LoVo (cell line): ENCODE measurements around the gene ERI3.

Source experiments
- DNase-seq: peaks from one replicate; pipeline ENCODE4 v3.0.0-alpha.2; 2016; ENCODE audit warnings: low spot score

ERI3 gene

DNA sequence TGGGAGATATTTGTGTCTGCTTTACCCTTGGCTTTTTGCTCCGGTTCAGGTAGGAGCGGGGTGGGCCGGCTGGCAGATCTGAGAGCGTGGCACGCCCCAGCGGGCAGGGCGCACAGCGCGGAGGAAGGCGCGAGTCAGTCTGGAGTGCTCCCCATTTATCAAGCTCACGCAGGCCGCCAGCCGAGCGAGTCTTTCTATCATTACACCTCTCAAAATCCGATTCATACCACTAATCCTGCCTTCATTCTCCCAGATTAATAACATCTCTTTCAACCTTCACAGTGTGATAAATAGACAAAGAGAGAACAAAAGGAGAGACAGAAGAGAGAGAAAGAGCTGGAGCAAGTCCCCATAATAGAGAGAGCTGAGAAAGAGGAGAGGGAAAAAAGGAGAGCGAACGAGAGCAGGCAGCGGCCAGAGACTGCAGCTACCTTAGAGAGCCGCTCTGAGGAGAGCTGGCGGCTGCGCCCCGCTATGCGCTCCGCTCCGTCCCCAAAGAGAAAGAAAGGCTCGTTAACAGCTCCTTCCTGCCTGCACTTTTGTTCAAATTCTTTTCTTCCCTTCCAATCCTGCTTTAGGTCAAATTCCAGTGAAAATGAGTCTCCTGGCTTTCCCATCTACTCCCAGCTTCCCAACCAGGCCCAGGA lies 93.8 kb downstream of the ERI3 start:
- DNase-seq = no peak

DNA sequence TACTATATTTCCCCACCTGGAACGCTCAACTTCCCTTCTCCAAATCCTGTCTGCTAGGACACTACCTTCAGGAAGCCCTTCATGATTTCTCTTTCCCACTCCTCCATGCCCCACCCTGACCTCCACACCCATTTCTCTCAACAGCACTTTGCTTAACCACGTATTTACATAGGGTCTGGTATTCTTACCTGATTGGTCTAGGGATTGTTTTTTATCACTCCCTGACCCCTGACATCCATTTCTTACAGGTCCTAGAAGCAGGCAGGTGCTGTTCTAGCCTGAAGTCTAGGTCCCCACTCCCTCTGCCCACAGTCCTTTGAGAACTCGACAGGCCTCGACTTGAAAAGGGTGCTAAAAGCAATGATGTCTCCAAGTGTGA lies 94.3 kb downstream of the ERI3 start:
- peak; percentile 46 for DNase-seq

DNA sequence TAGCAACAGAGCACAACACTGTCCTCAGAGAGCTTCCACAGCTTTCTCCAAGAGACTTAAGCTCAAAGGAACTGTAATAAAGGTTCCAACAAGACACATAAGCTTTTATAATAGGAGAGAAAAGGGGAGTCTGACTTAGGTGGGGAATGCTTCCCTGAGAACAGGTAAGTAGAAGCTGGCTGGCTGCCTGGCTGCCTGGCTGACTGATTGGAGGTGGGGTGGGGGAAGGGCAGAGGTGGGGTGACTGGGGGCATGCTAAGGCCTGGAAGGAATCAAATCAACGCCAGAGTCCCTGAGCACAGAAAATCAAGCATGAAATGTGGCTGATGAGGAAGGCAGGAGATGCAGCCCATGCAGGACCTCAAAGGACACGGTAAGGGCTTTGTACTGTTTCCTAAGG lies 96.0 kb downstream of the ERI3 start:
- DNase-seq = no peak

DNA sequence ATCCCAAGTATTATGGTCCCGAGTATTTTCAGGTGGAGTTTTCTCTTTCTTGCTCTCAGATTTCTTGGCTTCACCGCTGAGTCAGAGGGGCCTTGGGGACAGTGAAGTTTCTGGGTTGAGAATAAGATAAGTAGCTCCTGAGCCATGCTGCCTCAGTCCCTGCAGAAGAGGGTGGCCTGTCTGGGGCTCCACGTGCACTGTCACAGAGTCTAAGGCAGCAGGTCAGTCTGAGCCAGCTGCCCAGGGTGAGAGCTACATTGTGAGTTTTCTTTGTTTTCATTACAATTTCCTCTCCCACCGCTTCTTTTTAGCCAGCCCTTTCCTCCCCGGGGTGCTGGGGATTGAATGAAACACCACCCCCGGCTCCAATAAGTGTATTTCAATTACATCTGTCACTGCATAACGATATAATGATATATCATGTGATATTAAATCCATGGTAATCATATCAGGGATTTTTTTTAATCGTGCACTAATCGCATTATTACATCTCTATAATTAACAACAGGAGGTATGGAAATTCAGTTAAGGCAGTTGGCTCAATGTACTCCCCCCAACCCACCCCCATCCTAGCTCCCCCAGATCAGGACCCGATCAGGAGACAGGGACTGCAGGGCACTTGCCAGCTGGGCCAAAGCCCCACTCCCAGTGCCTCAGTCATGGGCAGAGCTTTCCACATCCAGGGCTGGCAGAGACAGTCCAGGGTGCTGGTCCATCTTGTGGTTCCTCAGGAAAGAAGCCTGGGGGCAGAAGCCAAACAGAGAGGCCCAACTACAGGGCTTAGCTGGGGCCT lies 98.1 kb downstream of the ERI3 start:
- DNase-seq = no peak

DNA sequence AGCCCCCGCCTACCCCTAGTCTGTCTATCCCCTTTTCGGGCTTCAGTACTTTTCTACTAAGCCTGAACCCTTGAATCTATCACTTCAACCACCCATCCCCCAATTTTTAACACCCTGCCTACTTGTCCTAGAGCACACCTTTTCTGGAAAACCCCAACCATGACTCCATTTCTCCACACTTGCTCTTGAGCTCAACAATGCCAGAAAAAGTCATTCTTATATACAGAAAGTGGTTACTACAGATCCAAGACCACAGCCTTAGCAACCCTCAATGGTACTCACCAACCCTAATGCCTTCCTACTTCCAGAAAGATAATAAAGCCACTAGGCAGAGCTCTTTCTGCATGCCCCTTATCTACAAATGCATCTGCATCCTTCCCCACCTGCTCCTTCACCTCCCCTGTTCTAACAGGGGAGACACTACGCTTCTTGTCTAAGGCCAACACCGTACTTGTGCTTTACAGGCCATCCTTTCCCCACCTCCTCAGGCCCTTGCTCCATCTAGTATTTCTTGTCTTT lies 100.6 kb downstream of the ERI3 start:
- DNase-seq = no peak

DNA sequence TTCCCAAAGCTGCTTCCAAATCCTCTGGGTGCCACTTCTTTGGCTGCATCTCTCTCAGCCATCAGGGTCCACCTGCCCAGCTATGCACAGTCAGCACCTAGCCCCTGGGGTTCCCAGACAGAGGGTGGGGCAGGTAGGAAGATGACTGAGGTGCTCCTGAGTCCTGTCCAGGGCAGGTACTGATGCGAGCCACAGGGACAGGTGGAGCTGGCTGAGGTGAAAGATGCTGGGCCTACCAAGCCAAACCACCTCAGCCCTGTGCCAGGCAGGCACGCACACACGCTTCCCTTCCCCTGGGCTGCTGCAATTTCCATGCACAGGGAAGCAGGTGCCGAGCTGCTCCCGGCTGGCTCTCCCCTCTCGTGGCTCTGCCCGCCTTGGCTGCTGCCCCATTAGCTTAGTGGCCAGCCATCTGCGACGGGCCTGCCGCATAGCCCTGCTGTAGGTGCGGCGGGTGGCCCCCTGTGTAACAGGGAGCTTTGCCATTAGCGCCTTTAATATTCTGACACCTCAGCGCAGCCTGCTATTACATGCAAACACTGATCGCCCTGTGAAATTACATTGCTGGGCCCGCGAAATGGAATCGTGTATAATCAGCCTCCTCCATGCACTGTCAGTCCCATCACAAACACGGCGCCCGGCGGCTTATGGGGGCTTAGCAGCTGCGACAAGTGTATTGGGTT lies 102.9 kb downstream of the ERI3 start:
- DNase-seq = no peak

DNA sequence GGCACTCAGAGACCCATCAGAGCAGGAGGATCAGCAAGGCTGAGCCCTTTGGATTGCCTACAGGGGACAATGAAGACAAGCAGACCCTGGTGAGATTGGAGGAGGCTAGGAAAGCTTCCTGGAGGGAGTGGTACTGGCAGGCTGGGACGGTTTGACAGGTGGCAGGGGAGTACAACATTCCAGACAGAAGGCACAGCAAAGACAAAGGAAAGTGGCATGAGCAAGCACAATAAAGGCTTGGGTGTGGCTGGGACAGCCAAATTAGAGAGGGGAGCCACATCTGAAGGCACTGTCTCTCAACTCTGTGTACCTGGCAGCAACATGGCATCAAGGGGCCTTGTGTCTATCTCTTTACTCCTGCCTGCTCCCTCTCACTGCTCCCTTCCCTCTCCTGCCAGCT lies 103.6 kb downstream of the ERI3 start:
- DNase-seq = no peak

DNA sequence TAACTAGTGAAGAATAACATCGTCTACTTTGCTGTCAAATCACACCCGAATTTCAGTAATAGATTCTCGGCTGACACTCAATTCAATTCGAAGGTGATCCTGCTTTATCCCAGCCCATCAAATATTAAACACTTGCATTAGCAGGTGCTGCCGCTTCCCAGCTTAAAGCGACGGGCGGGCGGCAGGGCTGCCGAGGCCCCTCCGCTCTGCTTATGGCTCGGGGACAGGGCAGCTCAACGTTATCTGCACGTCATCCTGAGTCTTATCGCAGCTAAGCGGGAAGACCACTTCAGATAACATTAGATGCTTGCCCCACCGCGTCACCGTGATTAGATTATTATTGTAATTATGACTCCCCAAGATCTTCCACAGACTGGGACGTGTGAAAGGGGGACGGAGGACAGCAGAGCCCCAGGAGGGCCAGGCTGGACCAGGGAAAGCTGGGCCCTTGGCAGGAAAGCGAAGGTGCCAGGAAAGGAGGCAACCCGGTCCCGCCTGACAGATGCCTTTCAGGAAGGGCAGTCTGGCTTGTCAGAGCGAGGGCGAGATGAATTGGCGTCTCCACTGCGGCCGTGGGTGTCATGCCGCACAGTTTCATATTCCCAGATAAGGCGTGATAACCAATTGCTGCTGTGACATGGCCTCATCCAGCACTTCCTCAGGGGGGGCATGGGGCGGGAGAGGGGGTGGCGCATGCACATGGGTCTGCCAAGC lies 104.8 kb downstream of the ERI3 start:
- DNase-seq = no peak

DNA sequence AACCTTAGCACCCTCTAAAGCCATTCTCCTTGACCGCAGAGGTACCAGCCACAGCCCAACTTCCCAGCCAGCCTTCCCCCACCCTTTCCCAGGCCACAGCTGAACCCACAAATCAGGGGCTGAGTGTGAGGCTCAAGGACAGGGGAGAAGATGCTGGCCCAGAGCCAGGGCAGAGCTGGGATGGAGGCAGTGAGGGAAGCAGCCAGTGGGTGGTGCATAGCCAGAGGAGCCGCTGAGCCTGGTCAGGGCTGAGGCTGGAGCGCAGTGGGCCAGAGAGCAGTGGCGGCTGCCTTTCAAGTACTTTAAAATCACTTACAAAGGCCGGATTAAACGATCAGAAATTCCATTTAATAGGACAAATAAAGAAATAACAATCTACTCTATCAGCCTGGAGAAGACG lies 105.5 kb downstream of the ERI3 start:
- no peak for DNase-seq

DNA sequence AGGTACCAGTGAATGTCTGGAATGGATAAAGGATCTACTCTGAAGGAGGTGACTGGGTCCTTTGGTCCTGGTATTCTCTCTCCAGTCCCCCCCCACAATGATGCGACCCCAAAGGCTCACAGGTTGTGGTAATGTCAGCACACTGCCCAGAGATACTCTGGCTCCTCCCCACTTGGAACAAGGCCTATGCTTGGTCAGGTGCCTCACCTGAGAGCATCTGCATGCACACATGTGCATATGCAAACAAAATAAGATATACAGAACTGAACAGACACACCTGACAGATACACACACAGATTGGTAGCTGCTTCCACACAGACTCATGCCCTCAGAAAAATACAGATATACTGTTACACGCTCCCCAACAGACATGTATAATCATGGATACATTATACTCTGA lies 108.3 kb downstream of the ERI3 start:
- no peak for DNase-seq

DNA sequence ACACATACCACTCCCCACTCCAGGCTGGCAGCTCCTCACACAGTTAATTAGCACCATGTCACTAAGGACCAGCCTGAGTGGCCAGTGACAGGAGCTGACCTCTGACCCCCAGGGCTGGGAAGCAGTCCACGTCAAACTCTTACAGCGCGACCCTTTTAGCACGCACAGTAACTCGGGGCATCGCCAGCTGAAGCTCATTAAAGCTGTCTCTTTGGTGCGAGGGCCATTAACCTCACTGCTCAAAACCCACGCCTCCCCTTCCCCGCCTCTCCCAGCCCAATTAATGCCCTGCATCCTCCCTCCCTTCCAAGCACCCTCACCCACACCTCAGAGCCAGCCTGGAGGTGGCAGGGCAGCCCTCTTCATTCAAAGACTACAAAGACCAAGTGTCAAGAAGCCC lies 110.1 kb downstream of the ERI3 start:
- no peak for DNase-seq

DNA sequence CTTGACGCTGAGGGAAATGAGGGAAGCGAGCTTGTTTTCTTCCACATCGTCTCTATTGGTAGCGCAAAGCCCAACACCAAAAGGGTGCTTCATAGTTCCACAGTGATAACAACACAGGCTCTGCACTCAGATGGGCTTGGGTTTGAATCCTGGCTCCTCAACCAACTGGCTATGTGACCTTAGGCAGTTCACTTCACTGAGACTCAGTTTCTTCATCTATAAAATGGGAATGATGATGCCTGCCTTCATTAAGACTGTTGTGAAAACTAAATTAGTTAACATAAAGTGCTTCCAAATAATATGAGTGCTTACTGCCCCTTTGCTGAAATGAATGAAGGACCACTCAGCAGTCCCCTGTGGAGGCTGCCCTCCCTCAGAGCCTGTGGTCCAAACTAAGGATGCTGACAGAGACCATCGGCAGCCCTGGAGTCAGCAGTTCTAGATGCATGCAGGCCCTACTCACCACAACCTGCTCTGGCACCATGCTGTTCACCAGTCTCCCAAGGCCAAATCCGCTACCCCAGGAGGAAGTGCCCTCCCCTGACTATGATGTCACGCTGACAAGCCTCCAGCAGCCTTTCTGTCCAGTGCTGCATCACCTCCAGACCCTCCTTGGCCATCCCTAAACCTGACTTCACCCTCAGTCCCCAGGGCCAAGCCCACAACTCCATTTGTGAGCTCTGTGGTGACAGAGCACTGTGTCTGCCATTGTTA lies 111.1 kb downstream of the ERI3 start:
- no peak for DNase-seq

DNA sequence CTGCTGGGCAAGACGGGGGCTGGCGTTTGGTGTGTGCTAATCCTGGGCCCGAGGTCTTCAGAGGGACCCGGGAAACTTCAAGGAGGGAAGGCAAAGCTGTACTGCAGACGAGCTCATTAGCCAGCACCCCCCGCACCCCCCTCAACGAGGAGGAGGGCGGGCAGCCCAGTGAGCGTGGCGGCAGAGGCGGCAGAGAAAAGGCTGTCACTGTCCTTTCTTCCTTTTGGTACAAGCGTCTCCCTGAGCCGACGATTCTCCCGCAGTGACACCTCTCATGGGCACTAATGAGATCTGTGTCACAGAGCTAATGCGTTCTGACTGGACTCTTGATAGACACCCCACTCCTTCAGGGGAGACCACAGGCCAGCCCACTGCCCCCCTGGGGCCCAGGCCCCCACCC lies 112.3 kb downstream of the ERI3 start:
- DNase-seq = no peak

DNA sequence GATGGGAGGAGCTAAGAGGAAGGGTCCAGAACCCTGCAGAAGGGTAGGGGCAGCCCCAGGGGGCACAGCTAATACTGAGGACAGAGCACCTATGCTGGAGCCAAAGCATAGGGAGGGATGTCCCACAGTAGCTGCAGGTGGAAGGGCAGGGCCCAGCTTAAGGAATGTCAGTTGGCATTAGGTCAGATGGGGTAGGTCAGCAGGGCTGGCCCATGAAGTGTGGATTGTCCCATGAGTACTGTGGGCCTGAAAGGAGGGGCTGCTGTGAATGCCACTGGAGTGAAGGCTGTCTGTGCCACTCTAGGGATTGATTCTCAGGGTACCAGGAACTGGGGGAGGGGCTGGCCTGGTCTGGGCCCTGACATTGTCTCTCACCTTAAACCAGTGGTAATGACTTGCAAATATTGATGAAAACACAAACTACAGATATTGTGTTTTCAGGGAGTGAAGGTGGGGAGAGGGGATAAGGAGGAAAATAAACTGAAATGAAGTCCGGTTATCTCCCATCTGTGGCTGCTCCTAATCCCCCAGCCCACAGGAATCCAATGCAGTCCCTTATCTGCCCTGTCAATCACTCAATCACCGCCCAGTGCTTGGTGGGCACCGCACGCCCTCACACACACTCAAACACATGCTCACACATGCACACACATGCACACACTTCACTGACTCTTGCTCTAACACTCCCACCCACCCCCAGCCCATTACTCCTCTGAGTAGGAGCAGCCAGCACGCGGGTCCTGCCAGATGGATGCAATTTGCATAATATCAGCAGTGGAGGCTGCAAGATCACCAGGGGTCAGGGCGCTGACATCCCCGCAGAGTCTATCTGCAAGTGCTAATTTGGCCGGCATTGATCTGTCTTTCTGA lies 114.0 kb downstream of the ERI3 start:
- DNase-seq = no peak

DNA sequence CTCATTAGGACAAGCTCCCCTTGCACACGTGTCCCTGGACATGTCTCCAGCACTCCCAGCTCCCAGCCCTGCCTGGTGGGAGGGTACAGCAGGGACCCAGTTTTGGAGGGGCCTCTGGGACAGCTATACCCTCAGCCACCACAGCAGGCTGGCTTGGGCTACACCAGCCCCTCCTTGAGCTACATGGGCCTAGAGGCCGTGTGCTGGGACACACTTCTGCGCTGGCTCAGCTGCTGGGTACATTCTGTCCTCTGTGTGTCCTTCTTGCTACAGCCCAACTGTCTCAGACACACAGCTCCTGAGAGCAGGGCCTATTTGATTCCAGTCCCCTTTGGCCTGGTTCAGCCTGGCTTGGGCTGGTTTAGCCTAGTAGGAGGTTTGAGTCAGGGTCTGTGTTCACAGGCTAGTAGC lies 115.1 kb downstream of the ERI3 start:
- DNase-seq = no peak

DNA sequence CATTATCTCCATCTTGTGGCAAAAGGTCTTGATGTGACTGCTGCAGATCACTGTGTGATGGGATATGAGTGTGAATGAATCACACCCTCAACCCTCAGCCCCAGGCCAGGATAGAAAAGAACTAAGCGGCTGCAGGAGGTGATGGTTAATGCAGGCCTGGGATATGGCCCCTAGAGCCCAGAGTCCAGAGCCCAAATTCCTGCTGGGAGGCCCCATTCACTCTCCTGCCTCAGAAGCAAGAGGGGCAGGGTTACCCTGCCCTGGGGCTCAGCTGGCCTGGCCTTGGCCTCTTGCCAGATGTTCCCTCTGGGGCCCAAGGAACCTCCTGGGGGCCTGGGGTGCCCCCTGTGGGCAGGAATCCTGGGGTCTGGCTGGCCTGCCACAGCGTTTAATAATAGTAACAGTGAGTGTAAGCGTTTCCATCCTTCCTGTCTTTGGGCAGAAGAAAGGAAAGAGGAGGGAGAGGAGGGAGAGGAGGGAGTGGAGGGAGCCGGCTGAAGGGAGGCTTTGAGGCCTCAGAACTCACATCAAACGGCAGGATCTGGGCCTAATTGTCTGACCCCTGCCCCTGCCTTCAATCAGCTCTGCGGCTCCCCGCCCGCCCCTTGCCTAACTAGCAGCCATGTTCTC lies 115.6 kb downstream of the ERI3 start:
- no peak for DNase-seq

DNA sequence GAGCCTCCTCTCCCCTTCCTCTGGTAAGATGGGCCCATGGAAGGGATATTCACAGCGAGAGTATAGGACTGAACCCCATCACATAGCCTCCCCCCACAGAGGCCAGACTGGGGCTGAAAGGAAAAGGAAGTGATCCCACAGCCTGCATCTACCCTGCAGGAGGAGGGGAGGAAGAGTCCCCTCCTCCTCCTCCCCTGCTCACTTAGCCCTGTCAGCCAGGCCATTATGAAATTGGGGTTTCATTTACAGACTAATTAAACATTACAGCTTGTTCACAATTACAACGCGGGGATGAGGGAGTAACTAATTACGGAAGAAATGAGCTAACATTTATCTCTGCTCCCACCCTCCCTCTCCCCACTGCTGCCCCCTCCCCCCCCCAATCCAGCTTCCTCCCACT lies 116.4 kb downstream of the ERI3 start:
- DNase-seq = no peak

DNA sequence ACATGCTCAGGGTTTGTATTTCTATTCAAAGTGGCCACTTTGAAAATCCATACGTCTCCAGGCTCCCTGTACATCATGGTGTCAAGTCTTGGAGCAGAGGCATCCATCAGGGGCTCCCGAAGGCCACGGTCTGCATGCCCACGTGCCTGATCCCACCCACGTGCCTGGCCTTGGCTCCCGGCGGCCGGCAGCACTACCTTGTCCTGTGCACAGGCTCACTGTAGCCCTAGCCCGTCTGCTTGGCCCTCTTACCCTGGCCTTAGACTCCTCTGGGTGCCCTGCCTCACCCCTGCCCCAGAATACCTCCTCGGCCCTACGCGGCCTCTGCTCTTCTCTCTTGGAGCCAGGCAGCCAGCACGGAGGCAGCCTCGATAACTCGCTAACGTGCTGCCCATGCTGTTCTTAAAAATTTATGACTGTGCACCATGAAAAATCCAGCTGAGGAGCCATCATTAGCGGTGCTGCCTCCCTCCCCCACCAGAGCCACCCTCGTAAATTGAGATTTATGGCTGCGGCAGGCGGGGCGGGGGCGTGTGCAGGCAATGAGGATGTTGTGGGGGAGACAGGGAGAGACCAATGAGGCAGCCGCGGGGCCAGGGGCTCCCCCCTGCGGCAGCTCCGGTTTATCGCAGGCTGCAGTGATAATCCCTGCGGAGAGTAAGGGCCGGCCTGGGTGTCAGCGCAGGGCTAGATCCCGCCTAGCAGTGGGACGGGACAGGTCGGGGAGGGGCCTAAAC lies 117.2 kb downstream of the ERI3 start:
- DNase-seq = no peak

DNA sequence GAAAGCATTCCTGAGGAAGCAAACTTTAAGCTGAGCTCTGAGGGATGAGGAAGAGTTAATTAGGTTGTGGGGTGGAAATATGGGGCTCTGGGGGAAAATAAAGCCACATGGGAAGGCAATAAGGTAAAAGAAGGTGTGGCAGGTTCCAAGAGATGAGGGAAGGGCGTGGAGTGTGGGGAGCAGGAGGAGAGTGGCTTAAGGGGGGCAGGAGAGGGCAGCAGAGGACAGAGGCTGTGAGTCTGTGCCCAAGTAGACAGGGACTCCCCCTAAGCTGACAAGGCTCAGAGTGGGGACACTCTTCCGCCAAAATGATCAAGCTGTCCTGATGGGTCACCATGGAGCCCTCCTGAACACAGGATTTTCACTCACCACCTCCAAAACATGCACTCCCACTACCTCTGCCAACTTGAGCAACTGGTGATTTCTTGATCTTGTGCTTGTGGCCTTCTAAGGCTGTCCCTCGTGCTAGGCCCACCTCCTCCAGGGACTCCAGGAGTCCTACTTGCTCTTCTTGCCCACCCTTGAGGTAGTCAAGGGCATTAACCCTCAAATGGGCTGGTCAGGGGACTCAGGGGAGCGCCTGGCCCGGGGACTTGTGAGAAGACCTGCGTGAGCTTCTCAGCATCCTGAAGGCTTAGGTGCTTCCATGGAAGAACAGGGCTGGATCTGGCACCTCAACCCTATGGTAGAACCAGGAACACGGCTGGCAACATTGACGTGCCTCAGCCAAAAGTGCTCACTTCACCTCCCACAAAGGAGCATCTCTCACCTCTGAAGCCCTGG lies 118.4 kb downstream of the ERI3 start:
- DNase-seq = no peak
